ENCODE results near the gene ERP44.

GRCh38 chr9:100129772-100130171, 31.0 kb upstream of the ERP44 start:
- no peak for TF ChIP-seq TAF1 (IDR thresholded peaks at IDR 0.05; ENCODE audit: borderline replicate concordance, low read depth, low read length)
- TF ChIP-seq POLR2AphosphoS5 (IDR thresholded peaks at IDR 0.05; ENCODE audit: low read depth, low read length) = no peak
